ENCODE results near the gene UBAC2.

Gene UBAC2

GRCh38 chr13:99313941-99314340 lies 113.3 kb downstream of the UBAC2 start:
- no peak for DNase-seq (ENCODE audit: low read depth)

GRCh38 chr13:99314640-99315176 lies 114.1 kb downstream of the UBAC2 start:
- DNase-seq (ENCODE audit: low read depth) = no peak

DNA sequence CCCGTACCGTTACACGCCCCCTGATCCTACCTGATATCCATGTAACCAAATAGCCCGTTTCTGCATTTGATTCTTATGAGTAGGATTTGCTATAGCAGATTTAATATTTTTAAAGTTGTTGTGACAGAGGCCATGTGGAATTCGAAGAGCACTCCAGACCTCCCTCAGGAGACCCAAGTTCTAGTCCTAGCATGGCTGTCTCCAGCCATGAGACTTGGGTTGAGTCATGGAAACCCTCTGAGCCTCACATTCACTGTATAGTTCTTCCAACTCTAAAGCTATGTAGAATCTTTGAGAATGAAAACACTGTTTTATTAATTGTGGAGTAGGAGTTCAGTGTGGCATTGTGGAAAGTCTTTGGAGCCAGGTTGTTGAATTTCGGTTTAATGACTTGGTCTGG lies 114.5 kb downstream of the UBAC2 start:
- DNase-seq (ENCODE audit: low read depth) = no peak

DNA sequence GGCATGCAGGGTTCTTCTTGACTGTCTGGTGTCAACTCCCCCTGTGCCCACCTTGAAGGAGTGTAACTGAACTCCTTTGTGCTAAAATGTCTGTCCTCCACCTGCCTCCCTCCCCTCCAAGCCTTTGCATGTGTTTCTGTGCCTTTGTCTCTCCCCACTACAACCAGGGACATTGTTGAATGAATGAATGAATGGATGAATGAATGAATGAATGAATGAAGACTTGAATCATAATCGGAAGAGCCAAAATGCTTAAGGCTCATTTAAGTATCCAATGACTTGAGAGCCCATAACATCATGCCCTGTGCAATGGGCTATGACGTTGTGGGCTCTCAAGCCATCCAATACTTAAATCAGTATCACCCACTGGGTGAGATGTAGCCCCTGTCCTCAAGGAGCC lies 115.6 kb downstream of the UBAC2 start:
- DNase-seq (ENCODE audit: low read depth) = no peak

DNA sequence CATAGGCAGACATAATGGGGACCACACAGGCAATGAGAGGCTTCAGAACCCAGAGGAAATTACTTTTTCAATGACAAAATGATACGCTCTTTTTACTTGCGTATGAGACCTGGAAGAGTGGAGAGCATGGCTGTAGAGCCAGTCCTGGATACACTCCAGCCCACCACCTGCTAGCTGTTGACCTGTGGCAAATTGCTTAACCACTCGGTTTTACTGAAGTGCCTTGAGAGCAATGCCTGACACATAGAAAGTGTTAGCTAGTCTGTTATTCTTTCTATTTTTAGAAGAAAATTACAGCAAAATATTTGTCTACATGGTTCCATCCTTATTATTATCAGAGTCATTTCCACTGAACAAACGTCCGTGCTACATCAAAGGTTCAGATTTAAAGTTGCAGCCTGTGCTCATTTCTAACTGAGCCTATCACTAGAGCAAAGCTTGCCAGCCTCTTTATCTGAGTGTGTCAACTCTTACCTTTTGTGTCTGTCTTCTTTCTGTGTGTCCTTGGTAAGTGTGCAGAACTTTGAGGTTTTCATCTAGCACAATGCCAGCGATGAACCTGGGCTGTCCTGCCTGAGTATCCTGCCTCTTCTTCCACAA lies 116.1 kb downstream of the UBAC2 start:
- no peak for DNase-seq (ENCODE audit: low read depth)

DNA sequence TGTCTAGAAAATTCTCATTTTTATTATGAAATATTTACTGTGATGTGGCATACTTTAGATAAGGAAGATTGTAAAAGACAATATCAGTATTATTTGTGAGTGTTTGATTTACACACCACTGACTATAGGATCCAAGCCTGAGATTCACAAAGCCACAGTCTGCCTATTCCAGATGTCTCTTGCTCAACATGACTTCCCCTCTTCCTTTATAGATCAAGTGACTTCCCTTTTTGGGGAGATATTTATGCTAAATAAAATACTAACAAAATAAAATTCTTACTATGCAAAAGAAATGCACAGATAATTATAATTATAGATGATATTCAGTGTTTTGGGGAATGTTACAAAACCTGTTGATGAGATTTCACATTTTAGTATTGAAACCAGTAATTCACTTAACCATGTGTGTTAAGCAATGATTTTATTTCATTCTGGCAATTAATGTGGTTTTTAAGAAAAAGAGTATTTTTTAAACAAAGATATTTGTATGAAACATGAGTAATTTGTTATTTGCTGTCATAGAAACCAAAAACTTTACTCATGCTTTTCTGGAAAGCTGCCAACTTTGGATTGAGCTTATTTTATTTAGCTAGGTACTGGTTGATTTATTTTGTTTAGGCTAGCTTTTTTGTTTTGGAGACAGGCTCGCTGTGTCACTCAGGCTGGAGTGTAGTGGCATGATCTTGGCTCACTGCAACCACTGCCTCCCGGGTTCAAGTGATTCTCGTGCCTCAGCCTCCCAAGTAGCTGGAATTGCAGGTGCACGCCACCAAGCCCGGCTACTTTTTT lies 120.2 kb downstream of the UBAC2 start:
- no peak for DNase-seq (ENCODE audit: low read depth)

GRCh38 chr13:99321709-99322108 lies 121.1 kb downstream of the UBAC2 start:
- DNase-seq (ENCODE audit: low read depth) = no peak

- no peak for DNase-seq (ENCODE audit: low read depth)
These were observed 121.8 kb downstream of the UBAC2 start for GRCh38 chr13:99322297-99323103.

DNA sequence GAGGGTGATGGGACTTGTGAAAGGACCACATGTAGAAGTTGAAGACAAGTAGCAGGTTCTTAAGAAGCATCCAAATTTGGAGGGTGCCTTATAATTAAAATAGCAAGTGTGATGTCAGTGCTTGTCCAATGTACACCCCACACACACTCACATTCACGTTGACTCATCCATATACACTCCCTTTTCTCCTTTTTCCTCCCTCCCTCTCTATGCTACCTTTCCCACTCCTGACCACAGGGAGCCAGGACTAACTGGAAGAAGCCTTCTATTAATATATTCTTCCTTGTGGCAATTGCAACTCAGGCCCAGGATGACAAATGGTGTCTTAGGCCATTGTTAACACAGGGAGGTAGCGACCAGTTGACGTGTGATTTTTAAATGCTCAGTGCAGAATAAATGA lies 122.8 kb downstream of the UBAC2 start:
- DNase-seq (ENCODE audit: low read depth) = no peak

- no peak for DNase-seq (ENCODE audit: low read depth)
These were observed 125.4 kb downstream of the UBAC2 start for GRCh38 chr13:99326012-99326411.

GRCh38 chr13:99327126-99327525 lies 126.5 kb downstream of the UBAC2 start:
- DNase-seq (ENCODE audit: low read depth) = no peak

DNA sequence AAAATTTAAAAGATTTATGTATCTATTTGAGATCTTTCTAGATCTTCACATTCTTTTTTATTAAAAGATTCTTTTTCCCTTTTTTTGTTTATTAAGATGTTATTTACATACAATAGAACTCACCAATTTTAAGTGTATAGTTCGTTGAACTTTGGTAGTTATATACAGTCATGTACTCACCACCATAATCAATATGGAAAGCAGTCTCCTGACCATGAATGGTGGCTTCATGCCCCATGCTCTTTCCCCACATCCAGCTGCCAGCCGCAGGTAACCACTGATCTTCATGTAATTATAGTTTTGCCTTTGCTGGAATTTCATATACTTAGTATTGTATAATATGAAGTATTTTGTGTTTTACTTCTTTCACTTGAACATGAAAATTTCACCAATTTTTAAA lies 127.1 kb downstream of the UBAC2 start:
- DNase-seq (ENCODE audit: low read depth) = no peak

- DNase-seq (ENCODE audit: low read depth) = no peak
These were observed 128.8 kb downstream of the UBAC2 start for GRCh38 chr13:99329477-99329876.

DNA sequence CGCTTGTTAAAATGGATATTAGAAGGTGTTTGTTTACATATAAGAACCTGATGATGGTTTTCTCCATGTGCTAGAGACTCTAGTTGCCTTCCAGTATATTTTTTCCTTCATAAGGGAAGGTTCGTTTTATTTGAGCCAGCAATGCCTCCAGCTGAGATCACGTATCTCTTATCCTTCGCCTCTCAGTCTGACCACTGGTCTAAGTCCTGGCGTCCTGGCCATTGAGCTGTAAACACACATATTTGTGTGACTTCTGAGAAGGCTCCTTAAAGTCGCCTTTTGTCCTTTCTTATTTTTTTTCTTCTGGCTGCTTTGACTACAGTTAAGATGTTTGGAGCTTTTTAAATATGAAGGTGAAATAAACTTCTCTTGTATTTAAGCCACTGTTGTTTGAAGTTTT lies 130.3 kb downstream of the UBAC2 start:
- DNase-seq (ENCODE audit: low read depth) = no peak

DNA sequence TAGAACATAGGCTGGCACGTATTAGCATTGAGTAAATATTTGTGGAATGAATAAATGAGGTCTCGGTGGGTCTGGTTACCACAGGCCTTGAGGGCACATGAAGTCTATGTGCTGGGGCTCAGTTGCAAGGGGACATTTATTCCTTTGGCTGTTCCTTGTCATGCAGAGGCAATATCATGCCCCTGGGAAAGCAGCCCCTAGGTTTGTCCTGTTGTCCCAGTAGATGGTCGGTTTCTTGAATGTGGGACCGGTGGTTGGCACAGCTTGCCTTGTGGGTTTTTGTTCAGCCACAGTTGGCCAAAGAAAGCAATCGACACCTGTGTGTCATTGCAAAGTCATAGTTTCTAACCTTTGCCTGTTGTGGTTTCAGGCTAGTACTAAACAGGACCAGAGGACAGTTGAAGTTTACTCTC lies 131.2 kb downstream of the UBAC2 start:
- DNase-seq (ENCODE audit: low read depth) = no peak

DNA sequence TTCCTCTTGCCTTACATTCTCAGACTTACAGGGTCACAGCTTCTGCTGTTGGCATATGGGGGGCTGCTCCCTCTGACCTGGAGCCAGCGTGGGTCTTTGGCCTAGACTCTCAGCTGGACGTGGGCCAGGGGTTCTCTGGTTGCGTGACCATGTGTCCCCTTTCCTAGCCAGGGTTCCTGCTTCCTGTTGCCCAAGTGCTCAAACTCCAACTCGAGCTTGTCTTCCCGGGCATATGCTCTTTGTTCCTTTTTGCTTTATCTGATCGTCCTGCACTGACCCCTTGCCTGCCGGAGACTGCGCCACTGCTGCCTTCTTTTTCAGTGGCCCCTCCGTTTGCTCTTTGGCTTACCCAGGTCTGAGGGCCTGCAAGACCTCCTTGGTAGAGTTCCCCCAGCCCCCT lies 131.8 kb downstream of the UBAC2 start:
- DNase-seq (ENCODE audit: low read depth) = no peak

GRCh38 chr13:99334221-99334620 lies 133.6 kb downstream of the UBAC2 start:
- no peak for DNase-seq (ENCODE audit: low read depth)

GRCh38 chr13:99335087-99335486 lies 134.4 kb downstream of the UBAC2 start:
- no peak for DNase-seq (ENCODE audit: low read depth)

GRCh38 chr13:99335603-99336002 lies 134.9 kb downstream of the UBAC2 start:
- no peak for DNase-seq (ENCODE audit: low read depth)

DNA sequence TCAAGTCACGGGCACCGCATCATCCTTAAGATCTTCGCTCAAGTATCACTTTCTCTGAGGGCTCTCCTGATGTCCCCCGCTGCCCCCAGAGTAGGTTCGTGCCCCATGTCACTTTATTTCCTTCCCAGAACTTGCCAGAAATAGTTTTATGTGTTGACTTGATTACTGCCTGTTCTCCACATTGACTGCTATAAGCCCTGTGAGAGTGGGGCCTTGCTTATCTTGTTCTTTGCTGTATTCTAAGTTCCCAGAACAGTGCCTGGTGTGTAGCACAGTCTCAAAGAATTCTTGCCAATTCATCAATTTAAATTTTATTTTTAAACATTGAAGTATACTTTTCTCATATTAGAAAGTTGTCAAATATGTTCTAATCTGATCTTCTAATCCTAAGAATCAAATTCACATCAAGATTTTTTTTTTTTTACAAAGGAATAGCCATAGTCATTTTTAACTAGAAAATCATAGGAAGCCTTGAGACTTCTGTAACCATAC lies 138.6 kb downstream of the UBAC2 start:
- no peak for DNase-seq (ENCODE audit: low read depth)

- DNase-seq (ENCODE audit: low read depth) = no peak
These were observed 139.2 kb downstream of the UBAC2 start for GRCh38 chr13:99339736-99340397.

GRCh38 chr13:99340638-99341037 lies 140.0 kb downstream of the UBAC2 start:
- no peak for DNase-seq (ENCODE audit: low read depth)
